ENCODE data around the gene FGF12.

FGF12 gene

GRCh38 chr3:192684151-192684550, 43.2 kb downstream of the FGF12 start:
- no peak for DNase-seq

GRCh38 chr3:192675958-192676649, 51.2 kb downstream of the FGF12 start:
- no peak for DNase-seq

- DNase-seq = no peak
Observed at GRCh38 chr3:192655628-192656027, 71.7 kb downstream of the FGF12 start.

GRCh38 chr3:192655040-192655439, 72.3 kb downstream of the FGF12 start:
- no peak for DNase-seq

GRCh38 chr3:192653862-192654261, 73.5 kb downstream of the FGF12 start:
- no peak for DNase-seq

GRCh38 chr3:192652727-192653126, 74.6 kb downstream of the FGF12 start:
- DNase-seq = no peak

- DNase-seq = no peak
Observed at GRCh38 chr3:192651836-192652512, 75.4 kb downstream of the FGF12 start.

GRCh38 chr3:192645437-192645836, 81.9 kb downstream of the FGF12 start:
- no peak for DNase-seq

GRCh38 chr3:192642651-192643050, 84.7 kb downstream of the FGF12 start:
- no peak for DNase-seq

- DNase-seq = no peak
Observed at GRCh38 chr3:192641919-192642318, 85.4 kb downstream of the FGF12 start.

- DNase-seq = no peak
Observed at GRCh38 chr3:192639987-192640386, 87.4 kb downstream of the FGF12 start.

GRCh38 chr3:192637803-192638202, 89.5 kb downstream of the FGF12 start:
- DNase-seq = no peak

GRCh38 chr3:192636517-192637444, 90.6 kb downstream of the FGF12 start:
- DNase-seq = no peak

- no peak for DNase-seq
Observed at GRCh38 chr3:192629429-192629828, 97.9 kb downstream of the FGF12 start.

- no peak for DNase-seq
Observed at GRCh38 chr3:192621909-192622308, 105.4 kb downstream of the FGF12 start.

GRCh38 chr3:192620275-192620674, 107.1 kb downstream of the FGF12 start:
- no peak for DNase-seq

- DNase-seq = no peak
Observed at GRCh38 chr3:192611411-192611810, 115.9 kb downstream of the FGF12 start.

GRCh38 chr3:192608726-192609600, 118.4 kb downstream of the FGF12 start:
- no peak for DNase-seq

- DNase-seq = no peak
Observed at GRCh38 chr3:192607798-192608197, 119.5 kb downstream of the FGF12 start.

GRCh38 chr3:192597913-192598312, 129.4 kb downstream of the FGF12 start:
- no peak for DNase-seq

- no peak for DNase-seq
Observed at GRCh38 chr3:192597506-192597905, 129.8 kb downstream of the FGF12 start.

- DNase-seq = no peak
Observed at GRCh38 chr3:192578729-192579128, 148.6 kb downstream of the FGF12 start.

GRCh38 chr3:192577811-192578210, 149.5 kb downstream of the FGF12 start:
- DNase-seq = no peak
